NCI-H524 (cell line): ENCODE measurements around the gene ITGB1BP1.
A peak's percentile ranks its signal among the peaks of the same experiment; 100 is the strongest.

Source experiments
- DNase-seq, 2 experiments: peaks; one replicate each; lab custom pipeline; 2025; lab: John Stamatoyannopoulos, UW

The ITGB1BP1 gene

DNA sequence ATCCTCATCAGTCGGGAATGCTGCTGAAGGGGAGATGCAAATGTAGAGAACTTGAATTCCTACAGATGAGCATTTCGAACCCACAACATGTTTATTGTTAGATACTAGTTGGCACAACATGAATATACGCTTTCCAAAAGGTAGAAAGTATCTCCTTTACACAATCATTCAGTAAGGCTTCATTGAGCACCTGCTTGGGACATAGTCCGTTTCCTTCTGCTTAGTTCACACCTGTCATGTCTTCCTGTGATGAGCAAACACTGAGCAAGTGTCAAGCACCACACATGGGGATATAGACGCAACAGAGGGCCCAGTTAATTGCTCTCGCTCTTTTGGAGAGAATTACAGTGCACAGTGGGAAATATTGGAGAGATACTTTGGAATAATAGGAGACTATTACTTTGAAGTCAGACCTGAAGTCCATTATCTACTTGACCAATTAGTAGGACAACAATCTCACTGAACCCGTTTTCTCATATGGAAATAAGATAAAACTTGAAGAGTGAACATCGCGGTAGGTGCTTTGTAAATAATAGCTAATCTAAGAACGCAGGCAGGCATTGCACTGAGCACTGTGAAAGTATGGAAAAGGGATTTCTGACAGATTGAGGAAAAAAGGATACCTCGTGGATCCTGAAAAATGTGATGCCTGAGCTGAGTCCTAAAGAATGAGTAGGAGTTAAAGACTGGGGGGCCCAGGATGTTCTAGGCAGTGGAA lies 1.3 kb upstream of the ITGB1BP1 start:
- no peak for DNase-seq

- DNase-seq: no peak
These were observed 569 bp upstream of the ITGB1BP1 start for GRCh38 chr2:9423922-9424272.

GRCh38 chr2:9422321-9423099 lies 818 bp downstream of the ITGB1BP1 start:
- peak in 1 of 2 experiments; percentile 54 for DNase-seq

DNA sequence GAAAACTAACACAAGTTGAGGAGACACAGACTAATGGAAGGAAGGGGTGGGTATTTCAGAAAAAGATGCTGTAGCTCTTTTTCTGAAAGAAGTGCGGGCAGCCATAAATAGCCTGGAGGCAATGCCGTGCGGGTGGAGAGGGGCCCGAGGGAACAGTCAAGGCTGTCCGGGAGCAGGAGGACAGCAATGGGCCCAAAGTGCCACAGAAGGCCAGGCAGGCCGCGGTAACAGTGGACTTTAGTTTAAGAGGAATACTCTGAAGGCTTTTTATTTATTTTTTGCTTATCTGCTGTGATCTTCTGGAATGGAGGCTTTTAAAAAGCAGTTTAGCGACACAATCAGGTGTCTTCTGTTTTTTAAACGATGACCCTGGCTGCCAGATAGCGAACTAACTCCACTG lies 2.8 kb downstream of the ITGB1BP1 start:
- DNase-seq: no peak

- DNase-seq: peak; percentile 67 to 90
These were observed 3.8 kb downstream of the ITGB1BP1 start for GRCh38 chr2:9419541-9419940.

DNA sequence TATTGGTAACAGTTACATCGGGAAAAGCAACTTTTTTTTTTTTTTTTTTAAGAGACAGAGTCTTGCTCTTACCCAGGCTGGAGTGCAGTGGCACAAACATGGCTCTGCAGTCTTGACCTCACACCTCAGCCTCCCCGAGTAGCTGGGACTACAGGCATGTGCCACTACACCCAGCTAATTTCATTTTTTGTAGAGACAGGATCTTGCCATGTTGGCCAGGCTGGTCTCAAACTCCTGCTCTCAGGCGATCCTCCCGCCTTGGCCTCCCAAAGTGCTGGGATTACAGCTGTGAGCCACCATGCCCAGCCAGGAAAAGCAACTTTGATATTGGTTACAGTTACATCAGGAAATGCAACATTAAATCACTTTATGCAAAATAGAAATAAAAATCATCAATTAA lies 4.6 kb downstream of the ITGB1BP1 start:
- no peak for DNase-seq

DNA sequence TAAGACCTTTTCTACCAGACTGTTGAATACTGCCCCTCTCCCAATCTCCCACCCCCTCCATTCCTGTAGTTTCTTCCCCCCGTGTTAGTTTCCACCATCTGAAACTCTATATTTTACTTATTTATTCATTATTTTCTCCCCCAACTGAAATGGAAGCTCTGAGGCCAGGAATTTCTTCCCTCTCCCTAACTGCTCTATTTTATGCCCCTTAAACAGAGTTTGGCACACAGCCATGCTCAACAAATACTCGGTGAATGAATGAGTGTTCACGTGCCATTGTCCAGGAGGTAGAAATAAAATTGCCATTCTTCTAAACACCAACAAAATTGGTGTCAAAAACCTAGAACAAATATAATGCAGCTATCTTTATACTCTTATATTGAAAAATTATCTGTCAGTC lies 5.6 kb downstream of the ITGB1BP1 start:
- DNase-seq: no peak

- no peak for DNase-seq
These were observed 6.4 kb downstream of the ITGB1BP1 start for GRCh38 chr2:9416962-9417316.

- DNase-seq: no peak
These were observed 6.9 kb downstream of the ITGB1BP1 start for GRCh38 chr2:9416267-9416961.

GRCh38 chr2:9415516-9416169 lies 7.7 kb downstream of the ITGB1BP1 start:
- no peak for DNase-seq

DNA sequence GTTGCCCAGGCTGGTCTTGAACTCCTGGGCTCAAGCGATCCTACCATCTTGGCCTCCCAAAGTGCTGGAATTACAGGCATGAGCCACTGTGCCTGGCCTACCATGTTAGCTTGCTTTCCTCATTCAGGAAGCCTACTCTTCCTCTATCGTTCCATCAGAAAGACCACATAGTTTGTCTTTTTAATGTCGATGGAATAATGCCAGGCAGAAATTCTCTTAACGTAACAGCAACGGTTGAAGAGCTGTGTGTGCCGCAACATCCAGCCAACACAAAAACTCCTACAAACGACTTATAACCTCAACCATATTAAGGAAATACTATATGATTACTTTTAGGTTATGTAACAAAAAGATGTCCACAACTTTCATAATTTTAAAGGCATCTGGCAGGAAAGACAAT lies 10.5 kb downstream of the ITGB1BP1 start:
- DNase-seq: no peak

DNA sequence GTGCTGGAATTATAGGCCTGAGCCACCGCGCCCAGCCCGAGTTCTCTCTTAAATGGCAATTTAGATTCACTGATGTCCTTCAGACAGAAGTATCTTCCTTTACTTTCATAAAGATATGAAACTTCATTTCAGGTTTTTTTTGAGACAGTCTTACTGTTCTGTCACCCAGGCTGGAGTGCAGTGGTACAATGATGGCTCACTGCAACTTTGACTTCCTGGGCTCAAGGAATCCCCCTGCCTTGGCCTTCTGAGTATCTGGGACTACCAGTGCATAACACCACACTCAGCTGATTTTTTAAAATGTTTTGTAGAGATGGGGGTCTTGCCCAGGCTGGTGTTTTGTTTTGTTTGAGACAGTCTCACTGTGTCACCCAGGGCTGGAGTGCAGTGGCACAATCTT lies 13.2 kb downstream of the ITGB1BP1 start:
- DNase-seq: no peak

GRCh38 chr2:9408641-9409151 lies 14.6 kb downstream of the ITGB1BP1 start:
- DNase-seq: peak; percentile 95 to 97

DNA sequence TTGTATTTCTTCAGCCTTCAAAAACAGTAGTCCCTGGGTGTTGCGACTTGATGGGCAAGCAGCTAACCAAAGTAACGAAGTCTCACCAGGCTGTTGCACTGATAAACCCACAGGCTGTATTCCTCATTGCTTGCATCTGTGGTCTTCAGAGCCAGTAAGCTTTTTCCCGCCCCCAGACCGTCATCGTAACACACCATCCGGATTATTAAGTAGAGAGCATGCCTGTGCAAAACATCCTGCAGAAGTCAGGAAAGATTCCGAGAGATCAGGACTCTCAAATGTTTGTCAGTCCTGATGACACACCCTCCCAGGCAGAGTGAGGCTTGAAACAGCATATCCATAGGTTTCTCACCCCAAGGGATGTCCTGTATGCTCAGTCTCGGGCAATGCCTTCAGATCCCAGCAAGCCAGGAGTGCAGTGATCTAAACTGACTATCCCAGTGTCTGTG lies 15.9 kb downstream of the ITGB1BP1 start:
- DNase-seq: peak in 1 of 2 experiments; percentile 83

DNA sequence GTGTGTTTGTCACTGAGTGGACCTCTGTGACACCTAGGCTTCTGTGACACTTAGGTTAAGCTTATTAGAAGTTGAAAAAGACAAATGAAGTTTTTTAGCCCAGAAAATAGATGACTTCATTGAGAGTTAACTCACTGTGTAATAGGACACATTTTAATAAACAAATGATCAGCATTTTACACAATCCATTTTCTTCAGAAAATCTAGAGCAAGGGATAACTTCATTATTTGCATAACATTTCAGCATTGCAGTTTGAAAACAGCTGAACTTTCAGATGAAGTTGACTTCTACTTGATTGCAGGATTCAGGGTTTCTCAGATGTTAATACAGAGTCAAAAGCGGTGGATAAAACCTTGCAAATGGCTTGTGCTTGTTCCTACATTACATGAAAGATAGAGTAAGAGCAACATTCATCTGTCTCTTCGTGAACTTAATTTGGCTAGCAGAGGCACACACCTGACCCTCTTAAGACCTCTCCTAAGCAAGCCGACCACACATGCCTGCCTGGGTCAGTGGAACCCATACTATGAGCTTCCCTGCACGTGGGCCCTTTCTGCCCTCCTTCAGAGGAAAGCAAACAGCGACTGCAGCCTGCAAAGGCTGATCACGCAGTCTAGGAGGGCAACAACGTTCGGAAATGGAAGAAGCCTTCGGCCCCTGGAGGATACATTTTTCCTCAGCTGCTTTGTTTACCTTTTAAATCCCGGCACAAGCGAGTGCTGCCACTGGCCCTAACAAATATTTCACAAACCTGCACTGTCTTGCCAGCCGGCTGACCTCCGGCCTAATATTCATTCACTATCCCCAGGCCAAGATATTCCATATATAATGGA lies 16.6 kb downstream of the ITGB1BP1 start:
- DNase-seq: no peak

DNA sequence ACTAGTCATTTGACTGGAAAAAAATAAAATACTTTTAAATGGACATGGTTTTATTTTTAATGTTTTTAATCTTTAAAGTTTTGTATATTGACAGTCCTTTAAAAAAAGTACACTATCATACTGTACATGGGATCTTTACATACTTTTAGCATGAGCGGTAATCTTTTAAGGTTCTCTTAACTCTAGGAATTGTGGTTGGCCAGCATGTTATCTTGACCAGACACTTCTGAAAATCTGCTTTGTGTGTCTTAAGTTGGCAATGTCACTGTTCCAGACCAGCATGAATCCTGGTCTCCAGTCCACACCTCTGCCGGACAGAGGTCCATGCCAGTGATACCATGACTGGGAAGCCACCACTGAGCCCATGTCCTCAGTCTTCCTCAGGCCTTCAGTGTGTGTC lies 17.7 kb downstream of the ITGB1BP1 start:
- no peak for DNase-seq

- DNase-seq: no peak
These were observed 18.9 kb downstream of the ITGB1BP1 start for GRCh38 chr2:9404451-9404850.

GRCh38 chr2:9403924-9404323 lies 19.4 kb downstream of the ITGB1BP1 start:
- DNase-seq: no peak

DNA sequence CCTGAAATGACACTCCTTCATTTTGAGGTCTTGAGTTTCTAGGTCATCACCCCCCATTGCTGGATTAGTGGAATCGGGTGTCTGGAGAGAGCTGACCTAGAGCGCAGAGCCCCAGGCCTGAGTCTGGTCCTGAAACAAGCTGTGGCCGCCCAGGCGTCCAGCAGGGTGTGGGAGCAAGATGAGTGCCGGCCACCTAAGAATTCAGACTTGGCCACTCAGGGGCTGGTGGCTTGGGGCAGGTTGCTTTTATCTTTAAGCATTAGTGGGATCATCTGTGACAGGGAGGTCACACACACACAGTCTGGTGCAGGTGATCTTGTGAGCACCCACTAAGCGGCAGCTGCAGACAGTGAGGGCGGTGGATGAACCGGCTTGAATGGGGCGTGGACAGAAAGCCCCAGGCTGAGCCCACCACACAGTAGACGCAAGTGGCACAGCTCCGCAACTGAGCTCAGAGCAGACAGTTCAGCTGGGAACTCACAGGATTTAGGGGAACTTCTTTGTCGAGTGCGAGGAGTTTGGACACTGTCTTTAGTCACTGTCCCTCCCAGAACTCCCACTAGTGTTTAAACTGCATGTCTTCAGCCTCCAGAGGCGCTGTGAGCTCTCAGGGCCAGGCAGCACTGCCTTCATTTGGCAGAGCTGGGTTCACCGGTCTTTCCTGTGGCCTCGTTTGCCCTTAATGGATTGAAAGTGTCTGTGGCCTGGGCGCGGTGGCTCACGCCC lies 21.5 kb downstream of the ITGB1BP1 start:
- no peak for DNase-seq

- DNase-seq: no peak
These were observed 22.2 kb downstream of the ITGB1BP1 start for GRCh38 chr2:9401059-9401547.
